H9 (cell line): ENCODE data around the gene CDC14A. TPM values are rescaled to one million over a fixed set of nuclear protein-coding genes. Genes with fewer than 3 reads are reported as not detected.

Experiments
- DNase-seq: peaks from one replicate; pipeline ENCODE4 v3.0.0-alpha.2; 2017
- H2AFZ ChIP-seq: one replicate; pipeline ENCODE4 v1.6.1; 2013; ENCODE audit warnings: mild to moderate bottlenecking, low read length, control low read depth, moderate library complexity
- H2AK5ac ChIP-seq: 2 replicates; pipeline ENCODE4 v1.6.1; 2013; ENCODE audit warnings: low read length, control low read depth, mixed read lengths; ENCODE audit not compliant: insufficient read length
- H2BK120ac ChIP-seq: one replicate; pipeline ENCODE4 v1.6.1; 2013; ENCODE audit warnings: low read depth, mild to moderate bottlenecking, low read length, control low read depth, inconsistent platforms; ENCODE audit not compliant: poor library complexity, severe bottlenecking
- H2BK12ac ChIP-seq: 2 replicates; pipeline ENCODE4 v1.6.1; 2013; ENCODE audit warnings: low read length, control low read depth, mixed read lengths, low read depth; ENCODE audit not compliant: insufficient read length
- H2BK15ac ChIP-seq: 2 replicates; pipeline ENCODE4 v1.6.1; 2013; ENCODE audit warnings: low read depth, low read length, control low read depth
- H2BK20ac ChIP-seq: one replicate; pipeline ENCODE4 v1.6.1; 2013; ENCODE audit warnings: low read depth, mild to moderate bottlenecking, low read length, control low read depth, inconsistent platforms; ENCODE audit not compliant: poor library complexity, severe bottlenecking
- H2BK5ac ChIP-seq: 2 replicates; pipeline ENCODE4 v1.6.1; 2013; ENCODE audit warnings: low read length, control low read depth, mixed read lengths; ENCODE audit not compliant: insufficient read length
- H3K14ac ChIP-seq: 2 replicates; pipeline ENCODE4 v1.6.1; 2013; ENCODE audit warnings: low read length, control low read depth; ENCODE audit not compliant: insufficient read depth
- H3K18ac ChIP-seq: 2 replicates; pipeline ENCODE4 v1.6.1; 2013; ENCODE audit warnings: low read depth, mild to moderate bottlenecking, mixed read lengths, low read length, control low read depth; ENCODE audit not compliant: insufficient read length
- H3K23ac ChIP-seq: 2 replicates; pipeline ENCODE4 v1.6.1; 2013; ENCODE audit warnings: low read length, control low read depth, mixed read lengths, low read depth; ENCODE audit not compliant: insufficient read length
- H3K23me2 ChIP-seq: 2 replicates; pipeline ENCODE4 v1.6.1; 2013; ENCODE audit warnings: low read depth, mild to moderate bottlenecking, mixed read lengths, low read length, control low read depth; ENCODE audit not compliant: insufficient read length, poor library complexity, severe bottlenecking
- H3K27ac ChIP-seq: 2 replicates; pipeline ENCODE4 v1.5.1; 2013; ENCODE audit warnings: low read length, control low read depth, mixed read lengths, low read depth; ENCODE audit not compliant: insufficient read length
- H3K27me3 ChIP-seq: 2 replicates; pipeline ENCODE4 v1.6.1; 2013; ENCODE audit warnings: low read length, control low read depth, inconsistent platforms; ENCODE audit not compliant: insufficient read depth
- H3K4ac ChIP-seq: 2 replicates; pipeline ENCODE4 v1.6.1; 2013; ENCODE audit warnings: low read depth, mild to moderate bottlenecking, control low read depth, inconsistent platforms, low read length, moderate library complexity
- H3K4me1 ChIP-seq: 2 replicates; pipeline ENCODE4 v1.6.1; 2013; ENCODE audit warnings: low read length, control low read depth, inconsistent platforms; ENCODE audit not compliant: insufficient read depth
- H3K4me2 ChIP-seq: 2 replicates; pipeline ENCODE4 v1.6.1; 2013; ENCODE audit warnings: low read length, control low read depth, mixed read lengths; ENCODE audit not compliant: insufficient read length, insufficient read depth
- H3K56ac ChIP-seq: 2 replicates; pipeline ENCODE4 v1.6.1; 2013; ENCODE audit warnings: low read depth, mild to moderate bottlenecking, mixed read lengths, low read length, control low read depth; ENCODE audit not compliant: insufficient read length
- H3K79me1 ChIP-seq: 2 replicates; pipeline ENCODE4 v1.6.1; 2013; ENCODE audit warnings: low read depth, mild to moderate bottlenecking, moderate library complexity, low read length, control low read depth, inconsistent platforms; ENCODE audit not compliant: insufficient read depth, poor library complexity, severe bottlenecking
- H3K79me2 ChIP-seq: 2 replicates; pipeline ENCODE4 v1.6.1; 2013; ENCODE audit warnings: low read length, control low read depth, inconsistent platforms; ENCODE audit not compliant: insufficient read depth
- H3K9ac ChIP-seq: 2 replicates; pipeline ENCODE4 v1.6.1; 2013; ENCODE audit warnings: low read length, control low read depth, mixed read lengths; ENCODE audit not compliant: insufficient read length; ENCODE audit errors: extremely low read depth
- H3K9me3 ChIP-seq: one replicate; pipeline ENCODE4 v1.6.1; 2013; ENCODE audit warnings: low read depth, low read length, inconsistent platforms; ENCODE audit not compliant: control insufficient read depth
- H3T11ph ChIP-seq: one replicate; pipeline ENCODE4 v1.6.1; 2013; ENCODE audit warnings: mild to moderate bottlenecking, low read length, control low read depth, inconsistent platforms
- H4K20me1 ChIP-seq: one replicate; pipeline ENCODE4 v1.6.1; 2013; ENCODE audit not compliant: control insufficient read depth, insufficient read length, insufficient read depth
- H4K5ac ChIP-seq: 2 replicates; pipeline ENCODE4 v1.6.1; 2013; ENCODE audit warnings: low read depth, mild to moderate bottlenecking, mixed read lengths, low read length, control low read depth; ENCODE audit not compliant: insufficient read length
- H4K8ac ChIP-seq: replicated peaks from 2 replicates; pipeline ENCODE4 v1.6.1; 2013; ENCODE audit warnings: low read length, control low read depth, mixed read lengths, low read depth; ENCODE audit not compliant: insufficient read length
- H4K91ac ChIP-seq: 2 replicates; pipeline ENCODE4 v1.6.1; 2013; ENCODE audit warnings: low read depth, mild to moderate bottlenecking, moderate library complexity, mixed read lengths, low read length, control low read depth; ENCODE audit not compliant: insufficient read length
- H3K27ac Mint-ChIP-seq, 3 experiments: 2 replicates in 2 of 3; 3 replicates in 1 of 3; pipeline ENCODE4 v1.8.0; 2020 to 2021; ENCODE audit warnings: mixed read lengths in 3 of 3, mild to moderate bottlenecking in 1 of 3, moderate library complexity in 1 of 3
- H3K27me3 Mint-ChIP-seq: 2 replicates; pipeline ENCODE4 v1.8.0; 2021; ENCODE audit warnings: low read depth, mild to moderate bottlenecking, moderate library complexity, mixed read lengths
- H3K36me3 Mint-ChIP-seq, 3 experiments: 2 replicates in 2 of 3; 3 replicates in 1 of 3; pipeline ENCODE4 v1.8.0; 2020 to 2021; ENCODE audit warnings: low read depth in 3 of 3, mixed read lengths in 3 of 3; ENCODE audit not compliant: insufficient read depth in 1 of 3
- H3K4me1 Mint-ChIP-seq, 2 experiments: 2 replicates each; pipeline ENCODE4 v1.8.0; 2020; ENCODE audit warnings: mixed read lengths in 2 of 2
- H3K4me3 Mint-ChIP-seq, 2 experiments: 2 replicates in 1 of 2; 3 replicates in 1 of 2; pipeline ENCODE4 v1.8.0; 2020 to 2021; ENCODE audit warnings: mild to moderate bottlenecking in 2 of 2, mixed read lengths in 2 of 2, moderate library complexity in 1 of 2
- H3K9me3 Mint-ChIP-seq, 2 experiments: 2 replicates in 1 of 2; 3 replicates in 1 of 2; pipeline ENCODE4 v1.8.0; 2020; ENCODE audit warnings: mild to moderate bottlenecking in 2 of 2, mixed read lengths in 2 of 2, moderate library complexity in 1 of 2
- CTCF ChIP-seq: fragments of 200-600 bp; sonication (generic); conservative IDR thresholded peaks from 3 replicates; pipeline ENCODE4 v1.8.0; 2021; ENCODE audit warnings: antibody characterized with exemption, mild to moderate bottlenecking
- WGBS: extraction: QIAGEN DNeasy Blood & Tissue Kit; methylation state at CpG from one replicate; pipeline ENCODE4 v1.1.7; 2013; ENCODE audit warnings: missing lambda C conversion rate, low lambda C conversion rate, mixed read lengths; ENCODE audit not compliant: insufficient read length; ENCODE audit errors: extremely low coverage; 5-methylcytosine and 5-hydroxymethylcytosine counted together
- total RNA-seq: library from RNA; stranded (reverse); gene quantifications from 2 replicates; pipeline ENCODE4 v1.2.1, GENCODE V29; 2021

The CDC14A gene
- total RNA-seq, 1 experiment from 2014 or later = 8.9 TPM

- no peak for TF ChIP-seq CTCF
- no peak overlapping the region for H4K8ac ChIP-seq
- DNase-seq = no peak
Observed at GRCh38 chr1:100530880-100531487, 178.7 kb downstream of the CDC14A start.

More at GRCh38 chr1:100530880-100531487, 178.7 kb downstream of the CDC14A start:
- no peak overlapping the region for H2BK120ac ChIP-seq
- Mint-ChIP-seq H3K27ac (no peak overlapping the region; a peak in 1 of 7 replicates), H3K27me3 (peaks cover 14% of the 10 kb centered on the region), H3K9me3 (no peaks in the 10 kb centered on the region), H3K36me3 (no peaks in the 10 kb centered on the region), H3K4me1 (peaks cover 11 to 12% of the 10 kb centered on the region in 2 experiments), H3K4me3 (no peak overlapping the region)
- H3K23ac ChIP-seq = no peak overlapping the region
- no peak overlapping the region for H2BK5ac ChIP-seq
- H3K14ac ChIP-seq = no peak overlapping the region
- no peak overlapping the region for H3K56ac ChIP-seq
- no peaks in the 10 kb centered on the region for H3K9me3 ChIP-seq
- H3K79me1 ChIP-seq = no peaks in the 10 kb centered on the region
- no peak overlapping the region for H2AFZ ChIP-seq
- no peak overlapping the region for H3K4ac ChIP-seq
- no CpG with 5 or more reads among the region's 3 CpGs for WGBS
- no peaks in the 10 kb centered on the region for H3K23me2 ChIP-seq
- no peak overlapping the region for H2BK20ac ChIP-seq
- no peak overlapping the region for H3T11ph ChIP-seq
- H2AK5ac ChIP-seq = no peak overlapping the region
- no peaks in the 10 kb centered on the region for H3K79me2 ChIP-seq
- H2BK15ac ChIP-seq = no peak overlapping the region
- no peak overlapping the region for H2BK12ac ChIP-seq
- H4K91ac ChIP-seq = no peak overlapping the region
- H3K27me3 ChIP-seq = peaks cover 2% of the 10 kb centered on the region; the same call in 1 of the 2 replicates
- no peak overlapping the region for H4K5ac ChIP-seq
- no peak overlapping the region for H3K27ac ChIP-seq
- no peak overlapping the region for H3K18ac ChIP-seq
- H3K4me1 ChIP-seq = no peaks in the 10 kb centered on the region
- H3K4me2 ChIP-seq = no peak overlapping the region
- H3K9ac ChIP-seq = no peak overlapping the region
- H4K20me1 ChIP-seq = no peaks in the 10 kb centered on the region
